Trophoblast cell (in vitro differentiated cells and primary cell): Measurements from ENCODE around the gene FNDC11.

Source experiments
- DNase-seq, 2 donors: peaks; one replicate each; pipeline ENCODE4 v3.0.0-alpha.2; 2016
- H2AFZ ChIP-seq: 2 replicates; pipeline ENCODE4 v1.6.1; 2013; ENCODE audit warnings: low read length, moderate library complexity, mild to moderate bottlenecking; ENCODE audit not compliant: insufficient read depth, poor library complexity
- H2AK5ac ChIP-seq: 2 replicates; pipeline ENCODE4 v1.6.1; 2013; ENCODE audit warnings: mild to moderate bottlenecking, low read length
- H2BK120ac ChIP-seq: 2 replicates; pipeline ENCODE4 v1.6.1; 2013; ENCODE audit warnings: low read length, mild to moderate bottlenecking, moderate library complexity; ENCODE audit not compliant: insufficient read depth, poor library complexity
- H2BK12ac ChIP-seq: 2 replicates; pipeline ENCODE4 v1.6.1; 2013; ENCODE audit warnings: mild to moderate bottlenecking, low read length, moderate library complexity
- H2BK5ac ChIP-seq: 2 replicates; pipeline ENCODE4 v1.6.1; 2013; ENCODE audit warnings: low read length, low read depth, moderate library complexity, mild to moderate bottlenecking; ENCODE audit not compliant: poor library complexity
- H3K14ac ChIP-seq: 2 replicates; pipeline ENCODE4 v1.6.1; 2013; ENCODE audit warnings: mild to moderate bottlenecking, low read length
- H3K18ac ChIP-seq: 2 replicates; pipeline ENCODE4 v1.6.1; 2013; ENCODE audit warnings: mild to moderate bottlenecking, low read length
- H3K23ac ChIP-seq: 2 replicates; pipeline ENCODE4 v1.6.1; 2013; ENCODE audit warnings: low read length
- H3K27ac ChIP-seq: 2 replicates; pipeline ENCODE4 v1.5.1; 2013; ENCODE audit warnings: low read depth, mild to moderate bottlenecking, inconsistent platforms, low read length, moderate library complexity
- H3K27me3 ChIP-seq: 2 replicates; pipeline ENCODE4 v1.6.1; 2013; ENCODE audit warnings: inconsistent platforms, mild to moderate bottlenecking, low read length, moderate library complexity; ENCODE audit not compliant: insufficient read depth
- H3K36me3 ChIP-seq, 2 experiments: 1 replicate in 1 of 2; 2 replicates in 1 of 2; pipeline ENCODE4 v1.6.1; 2013; ENCODE audit warnings: low read length in 2 of 2, mild to moderate bottlenecking in 2 of 2, moderate library complexity in 1 of 2; ENCODE audit not compliant: insufficient read depth in 2 of 2, control insufficient read depth in 1 of 2
- H3K4ac ChIP-seq: 2 replicates; pipeline ENCODE4 v1.6.1; 2013; ENCODE audit warnings: low read depth, mild to moderate bottlenecking, low read length, moderate library complexity
- H3K4me1 ChIP-seq, 2 experiments: 1 replicate in 1 of 2; 2 replicates in 1 of 2; pipeline ENCODE4 v1.6.1; 2013; ENCODE audit warnings: low read length in 2 of 2, mild to moderate bottlenecking in 2 of 2, moderate library complexity in 1 of 2; ENCODE audit not compliant: insufficient read depth in 2 of 2, control insufficient read depth in 1 of 2
- H3K4me2 ChIP-seq: 2 replicates; pipeline ENCODE4 v1.6.1; 2013; ENCODE audit warnings: inconsistent platforms, mild to moderate bottlenecking, low read length, moderate library complexity
- H3K4me3 ChIP-seq: 2 replicates; pipeline ENCODE4 v1.5.1; 2013; ENCODE audit warnings: mild to moderate bottlenecking, low read depth, low read length, inconsistent platforms
- H3K79me1 ChIP-seq: one replicate; pipeline ENCODE4 v1.6.1; 2013; ENCODE audit warnings: low read length
- H3K79me2 ChIP-seq: 2 replicates; pipeline ENCODE4 v1.6.1; 2013; ENCODE audit warnings: low read length, mild to moderate bottlenecking; ENCODE audit not compliant: control insufficient read depth, insufficient read depth, poor library complexity
- H3K9ac ChIP-seq: 2 replicates; pipeline ENCODE4 v1.6.1; 2013; ENCODE audit warnings: mild to moderate bottlenecking, low read length
- H3K9me3 ChIP-seq: 2 replicates; pipeline ENCODE4 v1.6.1; 2013; ENCODE audit warnings: low read depth, mild to moderate bottlenecking, control low read depth, inconsistent platforms, low read length; ENCODE audit not compliant: insufficient read depth
- H4K12ac ChIP-seq: 2 replicates; pipeline ENCODE4 v1.6.1; 2013; ENCODE audit warnings: low read depth, mild to moderate bottlenecking, low read length, moderate library complexity
- H4K8ac ChIP-seq: 2 replicates; pipeline ENCODE4 v1.6.1; 2013; ENCODE audit warnings: low read depth, mild to moderate bottlenecking, low read length, moderate library complexity
- H4K91ac ChIP-seq: one replicate; pipeline ENCODE4 v1.6.1; 2013; ENCODE audit warnings: low read depth, mild to moderate bottlenecking, low read length, moderate library complexity
- WGBS: extraction: QIAGEN DNeasy Blood & Tissue Kit; methylation state at CpG from one replicate; pipeline ENCODE4 v1.1.7; 2013; ENCODE audit warnings: missing lambda C conversion rate; ENCODE audit not compliant: insufficient read length, insufficient coverage; ENCODE audit errors: extremely low coverage; 5-methylcytosine and 5-hydroxymethylcytosine counted together

FNDC11 gene

GRCh38 chr20:63552481-63553249 is 1.3 kb upstream of the FNDC11 start:
- H3K18ac ChIP-seq = no peak overlapping the region
- no peak overlapping the region for H2BK5ac ChIP-seq
- DNase-seq = no peak
- H3K9ac ChIP-seq = no peak overlapping the region
- H2AK5ac ChIP-seq = no peak overlapping the region
- no peak overlapping the region for H4K91ac ChIP-seq
- no peak overlapping the region for H3K4ac ChIP-seq
- H3K36me3 ChIP-seq = no peaks in the 10 kb centered on the region
- no peaks in the 10 kb centered on the region for H3K79me2 ChIP-seq
- no peak overlapping the region for H4K12ac ChIP-seq
- peaks cover 2% of the 10 kb centered on the region for H3K9me3 ChIP-seq
- H3K4me2 ChIP-seq = no peak overlapping the region
- H2BK12ac ChIP-seq = no peak overlapping the region
- H3K4me1 ChIP-seq = peaks cover 6 to 7% of the 10 kb centered on the region in 2 experiments
- H2BK120ac ChIP-seq = no peak overlapping the region
- no CpG with 5 or more reads among the region's 15 CpGs for WGBS
- H3K27me3 ChIP-seq = no peaks in the 10 kb centered on the region
- no peak overlapping the region for H3K23ac ChIP-seq
- no peak overlapping the region for H4K8ac ChIP-seq
- H3K79me1 ChIP-seq = peaks cover 3% of the 10 kb centered on the region
- H3K14ac ChIP-seq = no peak overlapping the region
- no peak overlapping the region for H3K4me3 ChIP-seq
- no peak overlapping the region for H2AFZ ChIP-seq
- H3K27ac ChIP-seq = no peak overlapping the region

- Histone ChIP-seq H4K12ac (peak overlapping the region; percentile 59), H3K27ac (no peak overlapping the region), H3K9ac (no peak overlapping the region), H3K14ac (peak overlapping the region; percentile 42), H2BK5ac (no peak overlapping the region), H3K4me1 (peaks cover 6 to 7% of the 10 kb centered on the region in 2 experiments), H2BK12ac (no peak overlapping the region), H3K4ac (peak overlapping the region; percentile 15), H3K27me3 (no peaks in the 10 kb centered on the region), H4K8ac (no peak overlapping the region), H2AFZ (peak overlapping the region; percentile 62), H3K79me2 (no peaks in the 10 kb centered on the region), H3K79me1 (peaks cover 3% of the 10 kb centered on the region), H2AK5ac (no peak overlapping the region), H4K91ac (peak overlapping the region; percentile 60), H2BK120ac (peak overlapping the region; percentile 47), H3K4me3 (peak overlapping the region; percentile 13), H3K23ac (no peak overlapping the region), H3K4me2 (peak overlapping the region; percentile 50), H3K36me3 (no peaks in the 10 kb centered on the region), H3K18ac (peak overlapping the region; percentile 46), H3K9me3 (peaks cover 2% of the 10 kb centered on the region)
- WGBS = no CpG with 5 or more reads among the region's 37 CpGs
- peak in 1 of 2 donors; percentile 46 for DNase-seq
These were observed 567 bp upstream of the FNDC11 start for GRCh38 chr20:63553251-63553932.

DNA sequence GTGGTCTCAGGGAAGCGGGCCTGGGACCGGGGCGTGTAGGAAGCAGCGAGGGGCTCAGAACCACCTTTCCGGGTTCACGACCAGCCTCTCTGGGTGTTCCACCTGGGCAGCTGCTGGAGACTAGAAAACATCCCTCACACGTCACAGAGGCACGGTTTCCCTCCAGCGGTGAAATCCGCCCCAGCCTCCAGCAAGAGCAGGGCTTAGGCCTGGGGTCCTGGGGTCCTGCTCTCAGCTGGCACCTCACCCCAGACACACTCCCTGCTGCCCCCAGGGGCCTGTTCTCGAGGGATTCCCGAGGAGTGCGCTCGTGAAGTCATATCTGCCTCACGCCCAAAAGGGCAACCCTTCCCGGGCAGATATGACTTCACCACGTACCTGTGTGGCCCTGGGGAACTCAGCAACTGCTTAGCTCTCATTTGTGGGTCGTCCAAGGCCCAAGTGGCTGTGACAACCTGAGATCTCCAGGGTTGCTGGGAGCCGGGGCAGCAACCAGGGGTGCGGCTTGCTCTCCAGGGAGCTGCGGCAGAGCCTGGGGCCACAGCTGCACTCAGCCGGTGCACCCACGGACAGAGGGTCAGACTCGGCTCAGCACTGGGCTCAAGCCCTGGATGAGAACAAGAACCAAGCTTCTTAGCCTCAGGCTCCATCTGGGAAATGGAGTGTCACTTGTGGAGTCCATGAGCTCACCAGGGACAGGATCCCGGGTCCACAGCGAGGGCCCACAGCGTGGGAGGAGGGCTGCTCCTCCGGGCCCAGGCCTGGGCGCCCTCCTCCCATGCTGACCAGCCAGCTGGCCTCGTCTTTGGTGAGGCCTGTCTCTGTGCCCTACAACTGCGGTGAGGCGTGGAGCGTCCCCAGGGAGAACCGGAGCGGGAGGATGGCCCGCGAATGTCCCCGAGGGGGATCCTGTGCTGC is 661 bp downstream of the FNDC11 start:
- Histone ChIP-seq H3K4ac (no peak overlapping the region), H3K4me3 (peak overlapping the region; percentile 30), H4K8ac (no peak overlapping the region), H3K79me2 (no peaks in the 10 kb centered on the region), H3K4me2 (peak overlapping the region; percentile 50), H3K36me3 (peaks cover 0 to under 1% of the 10 kb centered on the region in 2 experiments), H3K9me3 (peaks cover 2% of the 10 kb centered on the region), H3K23ac (no peak overlapping the region), H2BK120ac (no peak overlapping the region), H2BK12ac (no peak overlapping the region), H3K27me3 (no peaks in the 10 kb centered on the region), H3K18ac (no peak overlapping the region), H2AK5ac (no peak overlapping the region), H4K12ac (no peak overlapping the region), H3K4me1 (peaks cover 6 to 7% of the 10 kb centered on the region in 2 experiments), H2BK5ac (no peak overlapping the region), H3K27ac (no peak overlapping the region), H3K14ac (no peak overlapping the region), H2AFZ (no peak overlapping the region), H3K79me1 (peaks cover 3% of the 10 kb centered on the region), H4K91ac (no peak overlapping the region), H3K9ac (no peak overlapping the region)
- peak in 1 of 2 donors; percentile 25 for DNase-seq
- no CpG with 5 or more reads among the region's 38 CpGs for WGBS

GRCh38 chr20:63555661-63556381 is 1.9 kb downstream of the FNDC11 start:
- H4K12ac ChIP-seq = no peak overlapping the region
- H3K14ac ChIP-seq = no peak overlapping the region
- peaks cover 11 to 12% of the 10 kb centered on the region in 2 experiments for H3K36me3 ChIP-seq
- no peak overlapping the region for H3K18ac ChIP-seq
- no peak overlapping the region for H4K8ac ChIP-seq
- no peak overlapping the region for H3K9ac ChIP-seq
- no peak overlapping the region for H2AFZ ChIP-seq
- no peak overlapping the region for H2AK5ac ChIP-seq
- H3K79me2 ChIP-seq = no peaks in the 10 kb centered on the region
- no peak overlapping the region for H3K27ac ChIP-seq
- no peak overlapping the region for H4K91ac ChIP-seq
- no peak overlapping the region for H3K23ac ChIP-seq
- H3K4ac ChIP-seq = no peak overlapping the region
- no peak overlapping the region for H2BK120ac ChIP-seq
- H3K27me3 ChIP-seq = no peaks in the 10 kb centered on the region
- no peak overlapping the region for H3K4me3 ChIP-seq
- H3K79me1 ChIP-seq = peaks cover 3% of the 10 kb centered on the region
- H3K4me2 ChIP-seq = no peak overlapping the region
- WGBS = no CpG with 5 or more reads among the region's 45 CpGs
- no peak overlapping the region for H2BK12ac ChIP-seq
- peaks cover 2% of the 10 kb centered on the region for H3K9me3 ChIP-seq
- H2BK5ac ChIP-seq = no peak overlapping the region
- peak; percentile 45 to 69 for DNase-seq
- peaks cover 6 to 7% of the 10 kb centered on the region in 2 experiments for H3K4me1 ChIP-seq
